Measurements from ENCODE around the gene FHIT.

GRCh38 chr3:61117045-61117898 lies 134.0 kb downstream of the FHIT start:
- TF ChIP-seq CTCF (IDR thresholded peaks at IDR 0.05; ENCODE audit: low read depth, low read length) (no peak), EZH2phosphoT487 (IDR thresholded peaks at IDR 0.05; ENCODE audit: low read depth) (no peak)
